Measurements from ENCODE around the gene MED13L.

Gene MED13L

DNA sequence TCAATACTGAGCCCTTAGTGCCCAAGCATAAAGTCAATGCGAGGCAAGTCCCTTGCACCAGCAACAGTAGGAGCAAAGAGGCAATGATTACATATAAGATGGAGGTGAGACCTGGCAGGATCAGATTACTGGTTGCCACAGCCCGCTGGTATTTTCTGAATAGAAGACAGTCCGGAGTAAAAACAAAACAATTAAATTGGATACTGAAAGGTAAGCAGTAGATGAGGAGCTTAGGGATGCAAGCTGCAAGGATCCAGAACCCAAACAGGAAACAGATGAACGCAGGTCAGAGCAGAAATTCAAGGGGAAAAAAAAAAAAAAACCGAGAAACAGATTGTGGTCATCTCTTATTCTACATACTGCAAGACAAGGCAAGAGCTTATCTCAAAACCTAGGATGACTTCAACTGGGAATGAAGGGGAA, 119.6 kb downstream of the MED13L start:
- DNase-seq (ENCODE audit: low read depth in 3 of 3, low spot score in 1 of 3) = no peak

DNA sequence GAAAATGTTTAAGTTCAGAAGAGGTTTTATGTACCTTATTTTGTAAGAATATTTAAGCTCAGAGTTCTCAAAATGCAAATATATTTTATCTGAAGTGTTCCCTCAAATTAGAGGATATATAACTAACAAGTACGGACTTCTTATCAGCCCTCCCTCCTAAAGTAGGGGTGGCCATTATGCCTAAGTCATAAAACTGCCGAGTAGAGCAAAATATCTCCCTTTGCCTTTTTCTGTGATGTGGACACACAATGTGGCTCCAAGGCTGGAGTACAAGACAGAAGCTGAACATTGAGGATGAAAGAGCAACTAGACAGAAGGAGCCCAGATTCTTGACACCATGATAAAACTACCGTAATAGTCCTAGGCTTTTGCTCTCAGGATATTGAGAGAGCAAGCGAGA, 120.9 kb downstream of the MED13L start:
- DNase-seq (ENCODE audit: low read depth in 3 of 3, low spot score in 1 of 3) = no peak

DNA sequence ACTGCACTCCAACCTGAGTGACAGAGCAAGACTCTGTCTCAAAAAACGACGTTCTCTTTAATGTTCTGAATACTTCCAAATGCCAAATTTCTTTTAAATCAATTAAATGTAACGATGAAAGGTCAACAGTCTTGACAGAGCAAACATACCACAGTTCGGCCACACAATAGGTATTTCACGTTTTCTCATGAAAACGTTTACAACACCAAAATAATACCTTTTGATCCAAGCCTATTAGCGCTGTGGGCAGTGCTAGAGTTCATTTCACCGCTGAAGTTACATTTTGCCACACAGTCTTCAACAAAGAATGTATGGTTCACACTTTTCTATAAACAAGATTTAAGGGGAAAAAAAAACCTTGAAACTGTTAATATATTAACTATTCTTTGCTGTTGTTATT, 122.1 kb downstream of the MED13L start:
- no peak for DNase-seq (ENCODE audit: low read depth in 3 of 3, low spot score in 1 of 3)

GRCh38 chr12:116153983-116154382, 123.5 kb downstream of the MED13L start:
- DNase-seq (ENCODE audit: low read depth in 3 of 3, low spot score in 1 of 3) = no peak

DNA sequence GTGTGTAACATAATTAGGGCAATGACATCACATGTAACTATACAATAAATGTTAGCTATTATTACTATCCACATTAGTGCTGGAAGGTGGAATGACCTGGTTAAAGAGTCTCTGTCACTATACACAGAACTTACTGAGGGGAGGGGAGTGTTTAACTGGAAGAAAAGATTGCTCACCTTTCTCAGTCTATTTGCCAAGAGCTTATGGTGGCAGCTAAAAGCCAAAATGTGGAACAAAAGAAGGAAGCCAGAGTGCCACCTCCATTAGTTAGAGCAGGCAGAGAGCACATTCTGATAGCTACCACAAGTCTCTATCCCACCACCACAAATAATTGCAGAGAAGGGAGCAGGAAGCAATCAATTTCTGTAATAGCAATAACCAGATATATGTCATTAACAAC, 124.4 kb downstream of the MED13L start:
- DNase-seq (ENCODE audit: low read depth in 3 of 3, low spot score in 1 of 3) = no peak

- no peak for DNase-seq (ENCODE audit: low read depth in 3 of 3, low spot score in 1 of 3)
Observed at GRCh38 chr12:116152268-116152667, 125.2 kb downstream of the MED13L start.

DNA sequence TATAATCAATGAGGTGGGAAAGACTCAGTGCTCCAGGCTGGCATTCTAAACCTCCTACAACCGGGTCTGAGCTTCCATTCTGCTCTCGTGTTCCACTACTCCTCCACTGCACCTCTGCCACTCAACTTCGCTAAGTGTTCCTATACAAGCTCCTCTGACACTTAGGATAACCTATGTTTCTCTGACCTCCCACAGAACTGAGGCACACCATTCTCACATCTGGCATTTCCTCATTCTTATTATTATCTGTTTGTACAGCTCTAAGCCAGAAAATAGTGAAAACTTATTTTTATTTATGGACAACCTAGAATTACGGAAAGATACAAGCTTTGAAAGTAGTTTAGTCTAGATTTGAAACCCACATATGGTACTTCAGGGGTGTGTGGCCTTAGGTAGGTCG, 127.0 kb downstream of the MED13L start:
- no peak for DNase-seq (ENCODE audit: low read depth in 3 of 3, low spot score in 1 of 3)

GRCh38 chr12:116150001-116150400, 127.5 kb downstream of the MED13L start:
- no peak for DNase-seq (ENCODE audit: low read depth in 3 of 3, low spot score in 1 of 3)

DNA sequence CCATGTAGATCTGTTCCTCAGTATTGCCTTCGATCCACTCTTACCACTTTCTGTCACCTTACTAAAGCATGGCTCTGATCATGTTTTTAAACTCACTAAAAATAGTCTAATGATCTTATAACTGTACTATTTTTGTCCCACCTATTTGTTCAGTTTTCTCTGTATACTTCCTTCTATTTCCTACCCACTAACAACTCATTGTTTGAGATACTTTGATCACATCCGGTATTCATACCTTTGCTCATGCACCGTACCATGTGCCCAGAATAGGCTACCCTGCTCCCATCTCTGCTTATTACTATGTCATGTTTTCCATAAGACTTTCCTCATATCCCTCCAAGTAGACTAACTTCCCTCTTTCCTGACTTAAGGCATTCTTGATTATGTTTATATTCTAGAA, 128.6 kb downstream of the MED13L start:
- no peak for DNase-seq (ENCODE audit: low read depth in 3 of 3, low spot score in 1 of 3)

DNA sequence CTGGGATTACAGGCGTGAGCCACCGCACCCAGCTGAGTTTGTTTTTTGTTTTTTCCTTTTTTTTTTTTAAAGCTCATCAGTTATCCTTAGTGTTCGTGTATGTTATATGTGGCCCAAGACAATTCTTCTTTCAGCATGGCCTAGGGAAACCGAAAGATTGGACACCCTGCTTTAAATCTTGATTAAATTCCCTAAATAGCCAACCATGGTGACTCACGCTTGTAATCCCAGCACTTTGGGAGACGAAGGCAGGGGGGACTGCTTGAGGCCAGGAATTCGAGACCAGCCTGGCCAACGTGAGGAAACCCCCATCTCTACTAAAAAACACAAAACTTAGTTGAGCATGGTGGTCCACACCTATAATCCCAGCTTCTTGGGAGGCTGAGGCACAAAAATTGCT, 131.1 kb downstream of the MED13L start:
- no peak for DNase-seq (ENCODE audit: low read depth in 3 of 3, low spot score in 1 of 3)

DNA sequence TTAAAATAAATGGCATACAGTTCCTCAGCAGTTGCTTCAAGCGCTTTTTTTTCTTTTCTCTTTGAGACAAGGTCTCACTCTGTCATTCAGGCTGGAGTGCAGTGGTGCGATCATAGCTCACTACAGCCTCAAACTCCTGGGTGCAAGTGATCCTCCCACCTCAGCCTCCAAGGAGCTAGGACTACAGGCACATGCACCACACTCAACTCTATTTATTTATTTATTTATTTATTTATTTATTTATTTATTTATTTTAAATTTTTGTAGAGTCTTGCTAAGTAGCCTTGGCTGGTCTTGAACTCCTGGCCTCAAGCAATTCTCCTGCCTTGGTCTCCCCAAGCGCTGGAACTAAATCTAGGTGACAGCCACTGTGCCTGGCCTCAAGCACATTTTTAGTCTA, 132.0 kb downstream of the MED13L start:
- no peak for DNase-seq (ENCODE audit: low read depth in 3 of 3, low spot score in 1 of 3)

DNA sequence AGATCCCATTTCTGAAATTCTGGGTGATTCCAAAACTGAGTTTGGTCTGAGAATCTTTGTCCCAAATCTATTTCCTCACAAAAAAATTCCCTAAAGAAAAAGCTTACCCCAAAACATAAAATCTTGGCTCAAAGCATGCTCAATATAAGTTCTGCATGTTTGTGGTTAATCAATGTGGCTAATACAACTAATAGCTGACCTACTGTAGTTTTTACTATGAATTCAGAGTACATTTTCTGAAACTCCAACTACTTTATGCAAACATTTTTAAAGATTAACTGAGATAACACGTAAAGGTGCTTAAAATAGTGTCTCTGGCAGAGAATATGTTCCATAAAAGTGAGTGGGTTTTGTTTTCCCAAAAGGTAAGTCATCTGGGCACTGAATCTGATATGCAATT, 133.1 kb downstream of the MED13L start:
- DNase-seq (ENCODE audit: low read depth in 3 of 3, low spot score in 1 of 3) = no peak

- no peak for DNase-seq (ENCODE audit: low read depth in 3 of 3, low spot score in 1 of 3)
Observed at GRCh38 chr12:116143909-116144308, 133.6 kb downstream of the MED13L start.

DNA sequence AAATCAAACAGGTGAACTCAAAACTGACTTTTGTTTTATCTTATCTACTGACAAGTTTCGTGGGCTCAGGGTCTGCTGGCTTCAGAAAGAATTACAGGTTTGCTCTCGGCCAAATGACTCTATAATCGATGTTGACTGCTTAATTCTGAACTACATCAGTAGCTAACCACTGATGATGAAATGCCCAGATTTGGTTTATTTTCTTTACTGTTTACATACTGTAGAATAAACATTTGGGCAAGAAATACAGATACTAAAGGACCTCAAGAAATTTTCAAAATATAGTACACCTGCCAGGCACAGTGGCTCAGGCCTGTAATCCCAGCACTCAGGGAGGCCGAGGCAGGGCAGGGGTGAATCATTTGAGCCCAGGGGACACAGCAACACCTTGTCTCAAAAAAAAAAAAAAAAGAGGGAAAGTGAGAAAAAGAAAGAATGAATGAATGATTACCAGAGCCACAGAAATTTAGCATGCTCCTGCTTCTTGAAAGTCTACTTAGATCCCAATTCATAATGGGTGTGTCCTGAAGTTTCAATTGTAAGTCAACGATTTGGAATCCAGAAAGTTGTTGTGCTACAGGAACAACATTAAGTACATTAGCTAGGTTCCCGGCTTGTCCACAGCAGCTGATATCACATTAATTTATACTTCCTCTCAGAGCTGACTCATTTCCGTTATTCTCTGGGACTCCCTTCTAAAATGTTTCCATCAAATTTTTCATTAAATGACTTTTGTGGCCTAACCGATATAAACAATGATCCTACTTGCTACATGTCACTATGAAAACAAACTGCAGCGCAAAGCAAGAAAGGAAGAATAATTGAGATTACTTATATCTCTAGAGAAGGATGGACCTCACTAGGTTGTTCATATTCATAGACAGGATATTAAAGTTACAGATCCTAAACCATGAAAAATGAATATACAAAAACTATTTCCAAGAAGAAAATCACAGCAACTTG, 134.3 kb downstream of the MED13L start:
- no peak for DNase-seq (ENCODE audit: low read depth in 3 of 3, low spot score in 1 of 3)

GRCh38 chr12:116141833-116142162, 135.7 kb downstream of the MED13L start:
- DNase-seq (ENCODE audit: low read depth in 3 of 3, low spot score in 1 of 3) = no peak

- no peak for DNase-seq (ENCODE audit: low read depth in 3 of 3, low spot score in 1 of 3)
Observed at GRCh38 chr12:116141110-116141832, 136.2 kb downstream of the MED13L start.

DNA sequence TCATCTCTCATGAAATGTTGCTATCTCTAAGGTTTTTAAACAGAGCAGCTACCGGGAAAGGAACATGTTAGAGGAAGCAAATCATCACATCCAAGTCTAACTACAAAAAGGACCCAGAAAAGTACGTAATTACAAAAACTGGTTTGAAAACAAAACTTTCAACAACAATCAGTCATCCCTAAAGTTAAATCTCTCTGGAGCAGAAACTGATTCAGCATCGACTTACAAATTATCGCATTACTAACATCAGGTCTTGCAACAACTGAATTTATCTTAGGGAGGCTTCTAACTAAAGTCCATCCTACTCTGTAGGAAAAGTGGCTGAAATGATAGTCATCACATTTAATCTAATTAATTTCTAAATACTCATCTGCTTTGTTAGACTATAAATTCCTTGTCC, 137.0 kb downstream of the MED13L start:
- DNase-seq (ENCODE audit: low read depth in 3 of 3, low spot score in 1 of 3) = no peak

DNA sequence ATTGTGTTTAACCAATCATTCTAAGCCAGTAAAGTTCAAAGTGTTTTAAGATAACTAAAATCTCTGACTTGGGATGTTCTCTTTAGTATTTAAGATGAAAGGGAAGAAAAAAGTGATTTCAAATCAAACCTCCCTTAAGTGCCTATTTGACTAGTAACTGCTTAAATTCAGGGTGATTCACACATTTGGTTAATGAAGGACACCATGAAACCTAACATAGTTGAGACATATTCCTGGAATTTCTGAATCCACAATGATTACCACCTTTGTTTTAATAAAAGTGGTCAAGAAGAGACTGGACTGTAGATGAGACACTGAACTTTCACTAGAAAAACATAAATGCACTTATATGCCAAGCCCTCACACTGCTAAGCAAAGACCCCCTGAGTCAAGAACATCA, 138.7 kb downstream of the MED13L start:
- DNase-seq (ENCODE audit: low read depth in 3 of 3, low spot score in 1 of 3) = no peak

DNA sequence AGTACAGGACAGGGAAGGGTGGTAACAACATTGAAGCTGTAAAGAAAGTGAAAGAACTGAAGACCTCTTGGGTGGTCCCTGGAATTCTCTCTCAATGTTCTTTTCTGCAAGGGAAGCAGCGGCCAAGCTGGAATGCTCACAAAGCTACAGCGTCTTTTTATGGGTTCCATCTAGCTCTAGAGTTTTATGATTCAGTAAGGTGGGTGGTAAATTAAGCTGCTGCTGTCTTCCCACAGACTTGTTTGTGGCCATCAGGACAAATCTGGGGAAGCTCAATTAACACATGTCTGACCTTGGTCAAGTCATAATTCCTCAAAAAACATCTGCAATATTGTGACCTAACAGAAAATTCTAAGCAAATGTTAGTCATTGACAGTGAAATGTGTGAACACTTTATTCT, 139.1 kb downstream of the MED13L start:
- DNase-seq (ENCODE audit: low read depth in 3 of 3, low spot score in 1 of 3) = no peak

DNA sequence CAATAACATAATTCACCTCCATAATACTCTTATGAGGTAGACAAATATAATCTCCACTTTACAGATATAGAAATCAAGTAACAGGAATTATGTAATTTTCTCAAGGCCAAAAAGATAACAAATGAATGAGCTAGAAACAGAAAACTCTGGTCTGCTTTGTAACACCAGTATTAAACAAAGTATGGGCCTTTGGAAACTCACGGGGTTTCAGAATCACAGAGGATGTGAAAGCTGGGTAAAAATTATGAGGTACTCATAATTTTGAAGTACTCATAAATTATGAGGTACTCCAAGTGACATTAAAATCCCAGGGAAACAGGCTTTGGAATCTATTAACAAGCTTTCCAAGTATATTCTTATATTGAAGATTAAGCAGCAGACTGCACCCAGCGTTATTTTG, 140.2 kb downstream of the MED13L start:
- DNase-seq (ENCODE audit: low read depth in 3 of 3, low spot score in 1 of 3) = no peak

DNA sequence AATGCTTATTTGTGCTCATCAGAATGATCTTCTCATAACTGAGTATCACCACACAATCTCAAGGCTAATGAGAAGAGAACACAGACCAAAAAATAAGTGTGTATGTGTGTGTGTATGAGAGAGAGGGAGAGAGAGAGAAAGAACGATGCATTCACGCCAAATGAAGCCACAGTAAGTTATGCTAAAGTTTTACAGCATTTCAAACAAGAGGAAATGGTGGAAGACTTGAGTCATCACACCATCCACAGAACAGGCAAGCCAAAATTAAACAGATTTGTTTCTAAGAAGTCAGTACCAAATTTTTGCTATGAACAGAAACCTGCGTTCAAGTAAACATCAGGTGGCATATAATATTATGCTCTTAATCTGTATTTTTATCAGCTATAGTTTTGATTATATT, 141.2 kb downstream of the MED13L start:
- no peak for DNase-seq (ENCODE audit: low read depth in 3 of 3, low spot score in 1 of 3)

DNA sequence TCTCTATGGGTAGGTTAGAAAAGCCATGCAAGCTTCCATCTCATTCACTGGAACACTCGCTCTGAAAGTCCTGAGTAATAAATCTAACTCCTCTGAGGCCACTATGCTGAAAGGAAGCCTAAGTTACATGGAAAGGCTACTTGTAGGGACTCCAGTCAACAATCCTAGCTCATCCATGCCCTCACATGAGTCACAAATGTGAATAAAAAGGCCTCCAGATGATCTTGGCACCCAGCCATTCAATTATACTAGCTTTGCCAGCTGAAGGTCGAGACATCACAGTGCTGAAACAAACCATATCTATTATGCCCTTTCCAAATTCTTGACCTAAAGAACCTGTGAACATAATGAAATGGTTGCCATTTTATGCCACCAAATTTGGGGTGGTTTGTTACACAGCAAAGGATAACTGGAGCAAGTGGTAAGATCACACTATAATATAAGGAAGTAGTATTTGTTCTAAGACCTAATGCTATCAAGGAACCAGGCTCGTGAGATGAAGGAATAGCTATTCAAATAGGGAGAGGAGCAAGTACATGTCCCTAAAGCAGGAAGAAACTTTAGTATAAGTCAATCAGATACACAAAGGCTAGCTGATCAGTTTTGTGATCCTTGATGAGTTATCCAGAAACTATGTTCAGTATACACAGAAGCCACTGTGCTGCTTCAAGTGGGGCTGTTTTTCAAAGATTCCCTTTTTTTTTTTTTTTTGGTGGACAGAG, 142.1 kb downstream of the MED13L start:
- DNase-seq (ENCODE audit: low read depth in 3 of 3, low spot score in 1 of 3) = no peak

All from stimulated activated CD4-positive, alpha-beta T cell treated with anti-CD3 and anti-CD28 coated beads, TNF-alpha, amount 100 ng/mL, for 1 hour (primary cell).